Stimulated activated effector memory CD8-positive, alpha-beta T cell treated with anti-CD3 and anti-CD28 coated beads, Interleukin-12 subunit alpha, Interleukin-12 subunit beta, amount 100 ng/mL, for 72 hours (primary cell): ENCODE data around the gene GPC3.
"Not testable (repeated sequence)": the region's sequence is repeated elsewhere in the genome, so short reads cannot be mapped to it uniquely, and the experiment has no call there.

Experiments
- ATAC-seq: fragments of 150-1000 bp; cut with Tn5 transposase; 2 replicates; pipeline ENCODE4 v1.10.0; 2021
- DNase-seq, 2 donors: peaks; one replicate each; pipeline ENCODE4 v3.0.0; 2021 to 2022; ENCODE audit warnings: low spot score in 2 of 2
- H3K27ac Mint-ChIP-seq: one replicate; pipeline ENCODE4 v1.8.0; 2022; ENCODE audit warnings: mild to moderate bottlenecking, mixed read lengths
- H3K36me3 Mint-ChIP-seq: one replicate; pipeline ENCODE4 v1.8.0; 2022; ENCODE audit warnings: mild to moderate bottlenecking, mixed read lengths
- H3K4me1 Mint-ChIP-seq: one replicate; pipeline ENCODE4 v1.8.0; 2022; ENCODE audit warnings: mixed read lengths
- H3K4me3 Mint-ChIP-seq: one replicate; pipeline ENCODE4 v1.8.0; 2022; ENCODE audit warnings: mild to moderate bottlenecking, mixed read lengths
- H3K9me3 Mint-ChIP-seq: one replicate; pipeline ENCODE4 v1.8.0; 2022; ENCODE audit warnings: mixed read lengths

GPC3 gene

DNA sequence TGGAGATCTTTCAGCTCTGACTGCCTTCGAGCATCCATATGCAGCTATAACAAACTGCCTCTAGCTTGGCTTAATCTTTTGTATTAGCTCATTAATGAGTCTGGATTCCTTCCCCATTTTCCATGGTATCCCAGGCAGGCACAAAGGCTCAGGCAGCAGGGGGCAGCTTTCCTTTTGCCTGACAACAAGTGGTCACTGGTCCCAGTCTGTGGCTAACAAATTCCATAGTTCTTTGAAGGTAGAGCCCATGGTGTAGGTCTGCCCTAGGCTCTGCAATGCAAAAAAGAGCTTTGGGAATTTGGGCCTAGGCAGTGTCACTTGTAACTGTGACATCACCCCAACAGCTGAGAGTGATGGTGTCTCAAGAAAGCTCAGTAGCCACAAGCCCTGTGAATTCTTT is 335.7 kb downstream of the GPC3 start:
- no peaks in the 10 kb centered on the region for H3K4me1 Mint-ChIP-seq

DNA sequence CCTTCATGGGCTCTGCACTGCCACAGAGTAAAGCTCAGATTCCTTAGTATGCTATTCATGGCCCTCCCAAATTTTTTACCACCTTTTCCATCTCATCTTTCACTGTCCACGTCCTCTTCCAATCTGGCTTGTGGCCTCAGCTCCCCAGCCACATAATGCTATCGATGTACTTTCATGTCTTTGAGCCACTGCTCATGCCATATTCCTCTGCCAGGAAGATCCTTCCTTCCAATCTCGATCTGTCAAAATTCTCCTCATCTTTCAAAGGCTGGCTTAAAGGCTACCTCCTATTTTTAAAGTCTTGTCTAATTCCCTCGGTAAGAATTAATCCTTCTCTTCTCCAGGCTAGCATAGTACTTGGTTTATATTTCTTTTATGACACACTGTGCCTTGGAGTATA is 336.8 kb downstream of the GPC3 start:
- H3K9me3 Mint-ChIP-seq: no peaks in the 10 kb centered on the region
- no peak for DNase-seq
- no peak for ATAC-seq
- H3K4me1 Mint-ChIP-seq: no peaks in the 10 kb centered on the region
- H3K4me3 Mint-ChIP-seq: no peak overlapping the region
- H3K36me3 Mint-ChIP-seq: no peaks in the 10 kb centered on the region
- H3K27ac Mint-ChIP-seq: no peak overlapping the region

More for the DNA sequence above, 335.7 kb downstream of the GPC3 start:
- Mint-ChIP-seq H3K27ac (no peak overlapping the region), H3K4me3 (no peak overlapping the region), H3K9me3 (no peaks in the 10 kb centered on the region), H3K36me3 (no peaks in the 10 kb centered on the region)
- no peak for DNase-seq
- no peak for ATAC-seq

DNA sequence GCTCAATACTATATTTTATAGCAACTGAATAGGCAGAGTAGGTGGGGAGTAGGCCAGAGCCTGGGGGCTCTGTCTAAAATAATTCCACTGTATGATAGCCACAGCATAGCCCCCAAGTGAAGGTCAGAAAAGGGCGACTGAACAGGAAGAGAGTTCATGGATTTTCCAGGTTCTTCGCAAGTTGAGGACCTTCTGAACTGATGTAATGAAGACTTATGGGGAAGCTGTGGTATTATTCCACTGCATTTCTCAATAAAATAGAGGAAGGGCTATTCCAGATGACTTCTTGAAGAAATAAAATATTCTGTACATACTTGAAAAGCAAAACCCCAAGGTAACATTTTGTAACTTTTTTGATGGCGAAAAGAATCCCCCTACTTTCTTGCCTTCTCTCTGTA is 338.7 kb downstream of the GPC3 start:
- Mint-ChIP-seq H3K4me3 (no peak overlapping the region), H3K36me3 (no peaks in the 10 kb centered on the region), H3K4me1 (no peaks in the 10 kb centered on the region), H3K9me3 (no peaks in the 10 kb centered on the region), H3K27ac (no peak overlapping the region)
- ATAC-seq (no peak), DNase-seq (no peak)

DNA sequence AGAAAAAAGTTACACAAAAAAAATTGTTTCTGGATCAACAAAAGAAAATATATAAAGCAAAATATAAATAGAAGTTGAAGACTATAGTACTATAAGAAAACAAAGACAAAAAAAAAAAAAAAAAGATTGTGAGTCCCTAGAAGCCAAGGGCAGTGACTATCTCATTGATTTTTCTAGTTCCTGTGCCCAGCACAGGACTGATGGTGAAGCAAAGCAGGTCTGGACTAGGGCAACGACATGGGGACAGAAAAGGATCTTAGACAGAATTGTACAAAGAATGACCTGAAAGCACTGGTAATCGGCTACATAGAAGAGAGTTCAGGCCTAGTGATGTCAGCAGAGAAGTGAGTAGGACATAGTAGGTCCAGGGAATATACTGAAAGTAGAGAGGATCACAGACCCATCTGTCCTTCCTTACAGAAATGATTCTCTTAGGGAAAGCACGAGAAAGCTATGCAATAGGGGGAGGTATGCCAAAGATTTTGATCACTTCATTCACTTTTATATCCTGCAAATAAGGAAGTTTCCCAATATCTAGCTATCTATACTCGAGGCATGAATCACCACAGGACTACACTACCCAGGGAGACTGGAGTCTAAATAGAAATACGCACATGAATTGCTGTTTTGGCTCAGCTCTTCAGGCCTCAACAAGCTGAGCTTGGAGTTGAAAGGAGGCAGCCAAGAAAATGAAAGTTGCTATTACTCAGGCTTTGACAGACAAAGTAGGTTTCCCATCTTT is 339.2 kb downstream of the GPC3 start:
- H3K9me3 Mint-ChIP-seq: no peaks in the 10 kb centered on the region
- H3K4me3 Mint-ChIP-seq: no peak overlapping the region
- no peaks in the 10 kb centered on the region for H3K4me1 Mint-ChIP-seq
- ATAC-seq: no peak
- H3K27ac Mint-ChIP-seq: no peak overlapping the region
- H3K36me3 Mint-ChIP-seq: no peaks in the 10 kb centered on the region
- DNase-seq: no peak

DNA sequence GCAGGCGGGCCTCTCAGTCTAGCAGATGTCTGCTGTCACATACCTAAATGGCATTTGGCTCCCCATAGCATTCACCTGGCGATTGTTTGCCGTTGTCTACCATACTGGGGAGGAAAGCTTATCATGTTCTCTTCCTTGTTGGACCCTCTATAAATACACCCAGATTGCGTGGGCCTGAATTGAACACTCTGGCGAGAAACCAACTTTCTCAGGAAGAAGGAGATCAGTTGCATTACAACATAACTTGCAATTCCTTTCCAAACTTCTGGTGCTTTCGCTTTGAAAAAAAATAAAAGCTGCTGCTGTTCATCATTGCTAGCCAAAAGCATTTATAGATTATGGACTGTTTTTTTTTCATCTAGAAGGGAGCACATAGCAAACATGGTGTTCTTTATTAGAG is 340.1 kb downstream of the GPC3 start:
- ATAC-seq (no peak), DNase-seq (no peak)
- Mint-ChIP-seq H3K9me3 (no peaks in the 10 kb centered on the region), H3K36me3 (no peaks in the 10 kb centered on the region), H3K4me3 (no peak overlapping the region), H3K27ac (no peak overlapping the region), H3K4me1 (no peaks in the 10 kb centered on the region)

DNA sequence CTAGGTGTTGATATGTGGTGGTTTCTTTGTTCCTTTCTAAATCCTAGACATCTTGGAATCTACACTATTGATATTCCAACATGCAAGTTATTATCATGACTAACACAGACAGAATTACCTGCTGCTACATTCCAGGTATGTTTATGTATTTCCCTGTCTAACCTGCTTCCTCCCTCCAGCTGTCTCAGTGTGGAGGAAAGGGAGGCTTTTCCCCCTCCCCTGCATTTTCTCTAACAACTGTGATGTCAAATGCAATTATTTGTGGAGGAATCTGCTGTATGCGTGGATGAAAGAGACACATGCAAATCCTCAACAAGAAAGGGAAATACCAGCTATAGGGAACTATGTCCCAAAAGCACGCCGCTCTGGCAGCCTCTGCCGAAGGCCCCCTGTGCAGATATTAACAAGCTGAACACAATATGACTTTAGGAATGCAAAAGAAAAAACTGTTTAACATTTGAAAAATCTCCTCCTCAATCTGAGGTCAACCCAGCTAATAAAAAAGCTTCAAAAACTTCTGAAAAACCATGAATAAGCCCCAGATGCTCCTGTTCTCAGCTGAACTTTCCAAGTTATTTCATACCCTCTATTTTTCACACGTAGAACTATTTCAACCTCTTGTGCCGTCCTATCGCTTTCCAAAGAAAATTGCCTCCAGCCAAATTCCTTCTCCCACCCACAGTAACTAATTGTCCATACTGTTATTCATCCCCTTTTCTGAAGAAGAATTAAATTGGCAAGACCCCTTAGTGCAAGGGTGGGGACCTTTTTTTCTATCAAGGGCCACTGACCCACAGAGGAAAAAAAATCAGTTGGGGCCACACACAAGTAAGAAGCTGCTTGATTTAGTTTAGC is 345.0 kb downstream of the GPC3 start:
- Mint-ChIP-seq H3K4me1 (no peaks in the 10 kb centered on the region), H3K36me3 (no peaks in the 10 kb centered on the region), H3K4me3 (no peak overlapping the region), H3K27ac (no peak overlapping the region), H3K9me3 (no peaks in the 10 kb centered on the region)
- DNase-seq: no peak
- ATAC-seq: no peak

DNA sequence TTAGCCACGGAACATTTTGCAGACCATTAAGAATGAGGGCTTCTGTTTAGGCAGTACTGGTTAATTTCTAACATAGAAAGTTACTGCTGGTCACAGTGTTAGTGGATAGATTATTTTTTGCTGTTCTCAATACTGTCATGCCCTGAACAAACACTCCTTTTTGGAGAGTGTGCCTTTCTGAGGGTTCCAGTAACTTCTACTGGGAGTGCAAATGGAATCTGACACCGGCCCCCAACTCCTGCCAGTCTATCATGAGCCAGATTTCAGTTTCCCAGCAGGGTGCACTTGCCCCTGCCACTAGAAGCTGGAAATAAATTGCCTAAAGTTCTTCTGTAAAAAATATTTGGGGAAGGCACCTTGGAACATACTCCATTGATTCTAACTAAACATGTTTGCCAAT is 345.7 kb downstream of the GPC3 start:
- no peak for DNase-seq
- Mint-ChIP-seq H3K4me1 (no peaks in the 10 kb centered on the region), H3K27ac (no peak overlapping the region), H3K9me3 (no peaks in the 10 kb centered on the region), H3K4me3 (no peak overlapping the region), H3K36me3 (no peaks in the 10 kb centered on the region)
- no peak for ATAC-seq

DNA sequence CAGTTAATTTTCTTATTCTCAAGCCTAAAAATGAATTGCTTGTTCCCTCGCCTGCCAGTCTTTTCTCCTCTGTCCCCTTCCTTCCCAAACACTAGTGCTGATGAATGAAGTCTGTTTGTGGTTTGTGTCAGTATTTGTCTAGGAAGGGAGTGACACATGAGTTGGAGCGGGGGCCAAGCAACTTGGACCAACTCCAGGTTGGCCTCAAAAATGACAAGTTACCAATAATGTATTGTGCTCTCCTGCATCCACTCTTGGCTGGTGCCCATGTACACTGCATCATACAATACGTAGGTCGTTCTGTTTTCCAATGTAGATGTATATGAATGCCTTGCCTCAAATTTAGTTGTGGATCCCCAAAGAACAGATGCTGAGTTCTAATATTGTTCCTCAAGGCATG is 347.1 kb downstream of the GPC3 start:
- no peak overlapping the region for H3K27ac Mint-ChIP-seq
- no peak for DNase-seq
- no peaks in the 10 kb centered on the region for H3K36me3 Mint-ChIP-seq

DNA sequence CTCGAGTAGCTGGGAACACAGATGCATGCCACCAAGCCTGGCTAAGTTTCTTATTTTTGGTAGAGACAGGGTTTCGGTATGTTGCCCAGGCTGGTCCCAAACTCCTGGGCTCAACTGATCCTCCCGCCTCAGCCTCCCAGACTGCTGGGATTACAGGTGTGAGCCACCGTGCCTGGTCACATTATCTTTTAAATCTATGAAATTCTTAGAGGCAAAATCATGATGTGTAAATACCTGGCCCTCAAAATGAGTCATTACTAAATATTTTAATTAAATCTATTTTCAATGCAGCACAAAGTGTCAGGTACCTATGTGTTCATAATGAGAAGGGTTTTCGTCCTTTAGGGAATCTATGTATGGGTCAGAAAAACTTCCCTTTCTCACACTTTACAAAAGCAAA is 347.6 kb downstream of the GPC3 start:
- H3K27ac Mint-ChIP-seq: no peak overlapping the region
- no peaks in the 10 kb centered on the region for H3K9me3 Mint-ChIP-seq
- ATAC-seq: no peak
- H3K4me3 Mint-ChIP-seq: no peak overlapping the region
- no peaks in the 10 kb centered on the region for H3K36me3 Mint-ChIP-seq
- DNase-seq: no peak
- H3K4me1 Mint-ChIP-seq: no peaks in the 10 kb centered on the region

More for the DNA sequence above, 347.1 kb downstream of the GPC3 start:
- no peaks in the 10 kb centered on the region for H3K4me1 Mint-ChIP-seq
- no peak for ATAC-seq
- H3K4me3 Mint-ChIP-seq: no peak overlapping the region
- no peaks in the 10 kb centered on the region for H3K9me3 Mint-ChIP-seq

DNA sequence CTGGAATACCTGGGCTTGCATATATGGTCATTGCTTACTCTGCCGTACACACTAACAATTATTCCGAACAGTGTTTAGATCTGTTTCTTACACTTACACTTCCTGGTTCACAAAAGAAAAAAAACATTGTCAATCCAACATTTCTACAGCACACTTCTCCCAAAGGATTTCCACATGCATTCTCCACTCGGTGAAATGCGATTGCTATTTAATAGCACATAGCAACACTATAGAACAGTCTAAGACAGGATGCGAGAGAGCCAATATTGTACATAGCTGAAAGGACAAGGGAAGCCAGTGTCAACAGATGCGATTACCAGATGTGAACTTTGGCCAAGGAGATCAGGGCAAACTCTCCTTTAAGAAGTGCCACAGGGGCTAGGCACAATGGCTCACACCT is 349.4 kb downstream of the GPC3 start:
- no peak for DNase-seq
- Mint-ChIP-seq H3K4me3 (no peak overlapping the region), H3K4me1 (no peaks in the 10 kb centered on the region), H3K9me3 (no peaks in the 10 kb centered on the region), H3K27ac (no peak overlapping the region), H3K36me3 (no peaks in the 10 kb centered on the region)
- no peak for ATAC-seq

DNA sequence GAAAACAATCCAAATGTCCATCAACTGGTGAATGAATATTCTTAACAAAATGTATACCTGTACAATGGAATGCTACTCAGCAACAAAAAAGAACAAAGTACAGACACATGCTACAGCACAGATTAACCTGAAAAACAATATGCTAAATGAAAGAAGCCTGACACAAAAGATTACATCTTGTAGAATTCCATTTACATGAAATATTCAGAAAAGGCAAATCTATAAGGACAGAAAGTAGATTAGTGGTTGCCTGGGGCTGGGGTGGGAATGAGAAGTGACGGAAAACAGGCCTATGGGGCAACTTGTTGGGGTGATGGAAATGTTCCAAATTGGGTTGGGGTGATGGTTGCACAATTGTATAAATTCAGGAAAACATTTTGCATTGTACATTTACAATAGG is 351.0 kb downstream of the GPC3 start:
- DNase-seq (no peak), ATAC-seq (no peak)
- no peaks in the 10 kb centered on the region for H3K9me3 Mint-ChIP-seq
- no peak overlapping the region for H3K27ac Mint-ChIP-seq
- no peak overlapping the region for H3K4me3 Mint-ChIP-seq
- no peaks in the 10 kb centered on the region for H3K36me3 Mint-ChIP-seq
- H3K4me1 Mint-ChIP-seq: no peaks in the 10 kb centered on the region

DNA sequence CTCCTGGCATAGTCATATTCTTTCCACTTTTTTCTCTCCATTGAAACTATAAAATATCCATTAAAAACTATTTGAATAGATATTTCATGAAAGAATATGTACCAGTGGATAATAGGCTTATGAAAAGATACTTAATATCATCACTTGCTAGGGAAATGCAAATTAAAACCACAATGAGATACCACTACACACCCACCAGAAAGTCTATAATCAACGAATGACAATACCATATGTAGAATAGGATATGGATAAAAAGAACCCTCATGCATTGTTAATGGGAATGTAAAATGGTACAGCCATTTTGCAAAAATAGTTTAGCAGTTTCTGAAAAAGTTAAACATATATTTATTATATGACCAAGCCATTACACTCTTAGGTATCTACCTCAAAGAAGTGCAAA is 351.4 kb downstream of the GPC3 start:
- Mint-ChIP-seq H3K9me3 (no peaks in the 10 kb centered on the region), H3K4me1 (no peaks in the 10 kb centered on the region), H3K4me3 (no peak overlapping the region), H3K27ac (no peak overlapping the region), H3K36me3 (no peaks in the 10 kb centered on the region)
- ATAC-seq (no peak), DNase-seq (no peak)

DNA sequence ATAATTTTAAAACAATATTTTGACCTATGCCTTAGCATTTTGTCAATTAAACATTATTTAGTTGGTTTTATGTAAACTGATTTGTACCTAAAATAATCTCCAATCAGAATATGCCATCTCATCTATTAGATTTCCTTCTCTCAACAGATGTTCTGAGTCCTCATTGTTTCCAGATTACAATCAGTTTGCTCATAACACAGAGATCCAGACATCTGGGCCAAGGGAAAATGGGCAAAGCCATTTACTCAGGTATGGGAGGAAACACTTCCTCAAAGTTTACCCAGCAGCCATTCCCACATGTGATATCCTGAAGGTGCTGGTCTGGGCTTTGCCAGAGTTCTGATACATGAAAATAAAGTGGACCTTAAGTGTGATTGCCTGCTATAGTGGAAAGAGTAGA is 352.2 kb downstream of the GPC3 start:
- ATAC-seq (no peak), DNase-seq (no peak)
- H3K4me3 Mint-ChIP-seq: no peak overlapping the region
- no peaks in the 10 kb centered on the region for H3K36me3 Mint-ChIP-seq
- no peak overlapping the region for H3K27ac Mint-ChIP-seq
- no peaks in the 10 kb centered on the region for H3K4me1 Mint-ChIP-seq
- H3K9me3 Mint-ChIP-seq: no peaks in the 10 kb centered on the region

DNA sequence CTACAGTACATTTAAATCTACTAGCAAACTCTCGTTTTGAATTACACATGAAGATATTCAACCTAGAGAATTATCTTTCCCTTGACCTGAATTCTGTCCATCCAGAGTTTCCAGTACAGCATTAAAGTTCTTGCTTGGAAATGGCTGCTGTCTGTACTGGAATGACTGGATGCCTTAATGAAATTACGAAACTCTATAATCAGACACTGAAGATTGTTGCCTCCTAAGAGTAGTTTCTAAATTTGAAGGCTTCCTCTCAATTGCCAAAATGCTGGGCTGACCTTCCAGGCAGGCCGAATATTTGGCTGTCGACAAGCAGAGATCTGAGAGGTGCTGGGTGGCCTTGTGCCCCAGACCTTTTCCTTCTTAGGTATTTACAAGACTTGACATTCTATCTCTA is 355.0 kb downstream of the GPC3 start:
- H3K36me3 Mint-ChIP-seq: no peaks in the 10 kb centered on the region
- DNase-seq (no peak), ATAC-seq (no peak)
- no peak overlapping the region for H3K4me3 Mint-ChIP-seq
- H3K27ac Mint-ChIP-seq: no peak overlapping the region
- H3K4me1 Mint-ChIP-seq: no peaks in the 10 kb centered on the region
- H3K9me3 Mint-ChIP-seq: no peaks in the 10 kb centered on the region

DNA sequence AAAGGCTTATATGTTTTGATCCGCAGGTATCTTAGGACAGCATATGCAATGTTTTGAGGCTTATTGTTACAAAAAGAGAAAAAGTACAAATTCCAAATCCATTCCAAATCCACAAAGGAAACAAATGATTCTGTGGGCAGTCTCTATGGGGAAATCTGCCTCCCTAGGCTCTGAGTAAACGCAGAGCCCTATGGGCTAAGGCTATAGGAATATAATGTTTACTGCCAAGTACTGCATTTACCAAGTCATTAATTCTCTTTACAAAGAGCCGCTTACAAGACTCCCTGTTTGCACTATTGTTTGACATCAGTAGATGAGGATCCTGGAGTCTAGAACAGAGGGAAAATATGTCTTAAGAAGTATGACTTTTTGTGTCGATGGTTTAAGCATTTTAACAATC is 357.7 kb downstream of the GPC3 start:
- ATAC-seq (no peak), DNase-seq (no peak)
- Mint-ChIP-seq H3K36me3 (no peaks in the 10 kb centered on the region), H3K27ac (no peak overlapping the region), H3K4me1 (no peaks in the 10 kb centered on the region), H3K9me3 (no peaks in the 10 kb centered on the region), H3K4me3 (no peak overlapping the region)

DNA sequence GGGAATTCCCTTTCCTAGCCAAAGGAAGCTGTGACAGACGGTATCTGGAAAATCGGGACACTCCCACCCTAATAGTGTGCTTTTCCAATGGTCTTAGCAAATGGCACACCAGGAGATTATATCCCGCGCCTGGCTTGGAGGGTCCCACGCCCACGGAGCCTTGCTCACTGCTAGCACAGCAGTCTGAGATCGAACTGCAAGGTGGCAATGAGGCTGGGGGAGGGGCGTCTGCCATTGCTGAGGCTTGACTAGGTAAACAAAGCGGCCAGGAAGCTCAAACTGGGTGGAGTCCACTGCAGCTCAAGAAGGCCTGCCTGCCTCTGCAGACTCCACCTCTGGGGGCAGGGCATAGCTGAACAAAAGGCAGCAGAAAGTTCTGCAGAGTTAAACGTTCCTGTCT is 364.0 kb downstream of the GPC3 start:
- not testable (repeated sequence) for H3K4me3 Mint-ChIP-seq, H3K9me3 Mint-ChIP-seq, ATAC-seq, H3K27ac Mint-ChIP-seq, H3K36me3 Mint-ChIP-seq, DNase-seq, H3K4me1 Mint-ChIP-seq
